PC-3 (cell line): Measurements from ENCODE around the gene PHF2. TPM values are rescaled to one million over a fixed set of nuclear protein-coding genes. Genes with fewer than 3 reads are reported as not detected.

ENCODE experiments used
- ATAC-seq: fragments of 200-7000 bp; cut with Tn5 transposase; 2 replicates; pipeline ENCODE4 v1.9.1; 2020; ENCODE audit warnings: mild to moderate bottlenecking, moderate library complexity
- BruUV-seq: library from RNA; stranded (reverse); fragments of 400-500 nt; replicated peaks from 2 replicates; lab custom pipeline; 2021; lab: Mats Ljungman, UMichigan
- CTCF ChIA-PET: fragments of 300-600 bp; sonication (Branson Sonifier 250); formaldehyde crosslinking; loops from one replicate; lab custom pipeline; 2022; ENCODE audit warnings: antibody characterized with exemption; lab: Charles Lee
- POLR2A ChIA-PET: fragments of 300-600 bp; sonication (Branson Sonifier 250); formaldehyde crosslinking; loops from one replicate; lab custom pipeline; 2022; ENCODE audit warnings: antibody characterized with exemption; ENCODE audit not compliant: unreplicated experiment; lab: Charles Lee
- DNase-seq: peaks from one replicate; pipeline ENCODE4 v3.0.0-alpha.2; 2015
- H2AFZ ChIP-seq: fragments of 300-600 bp; sonication (generic); 2 replicates; pipeline ENCODE4 v1.6.0; 2016; ENCODE audit warnings: antibody characterized with exemption, low read length
- H3F3A ChIP-seq: fragments of 300-600 bp; sonication (generic); one replicate; pipeline ENCODE4 v1.6.0; 2017; ENCODE audit warnings: antibody characterized with exemption, low read length, control low read depth, mild to moderate bottlenecking; ENCODE audit not compliant: unreplicated experiment
- H3K27ac ChIP-seq: fragments of 300-600 bp; sonication (generic); 2 replicates; pipeline ENCODE4 v1.5.1; 2016; ENCODE audit warnings: mild to moderate bottlenecking, low read length
- H3K27me3 ChIP-seq: fragments of 300-600 bp; sonication (generic); 2 replicates; pipeline ENCODE4 v1.6.1; 2016; ENCODE audit warnings: low read length, mixed read lengths
- H3K36me3 ChIP-seq: fragments of 300-600 bp; sonication (generic); 2 replicates; pipeline ENCODE4 v1.6.1; 2016; ENCODE audit warnings: low read depth, mixed run types, low read length, mixed read lengths
- H3K4me1 ChIP-seq: fragments of 300-600 bp; sonication (generic); 2 replicates; pipeline ENCODE4 v1.5.1; 2016; ENCODE audit warnings: low read length; ENCODE audit not compliant: insufficient read depth
- H3K4me2 ChIP-seq: fragments of 300-600 bp; sonication (generic); 2 replicates; pipeline ENCODE4 v1.6.0; 2016; ENCODE audit warnings: low read length
- H3K4me3 ChIP-seq: fragments of 300-600 bp; sonication (generic); 2 replicates; pipeline ENCODE4 v1.5.1; 2016; ENCODE audit warnings: mild to moderate bottlenecking, low read length, mixed read lengths
- H3K79me2 ChIP-seq: fragments of 300-600 bp; sonication (generic); 2 replicates; pipeline ENCODE4 v1.6.1; 2017; ENCODE audit warnings: low read length, mixed read lengths
- H3K9ac ChIP-seq: fragments of 300-600 bp; sonication (generic); 2 replicates; pipeline ENCODE4 v1.6.0; 2016; ENCODE audit warnings: mild to moderate bottlenecking, low read length
- H3K9me2 ChIP-seq: fragments of 300-600 bp; sonication (generic); replicated peaks from 2 replicates; pipeline ENCODE4 v1.6.1; 2016; ENCODE audit warnings: mixed run types, low read length, mixed read lengths
- H3K9me3 ChIP-seq: fragments of 300-600 bp; sonication (generic); 2 replicates; pipeline ENCODE4 v1.6.1; 2016; ENCODE audit warnings: low read length, mixed read lengths
- H4K20me1 ChIP-seq: fragments of 300-600 bp; sonication (generic); 2 replicates; pipeline ENCODE4 v1.6.1; 2016; ENCODE audit warnings: low read length, mixed read lengths
- EZH2 ChIP-seq: fragments of 300-600 bp; sonication (generic); IDR thresholded peaks from one replicate; pipeline ENCODE4 v1.6.1; 2017; ENCODE audit warnings: antibody characterized with exemption, mild to moderate bottlenecking, low read length; ENCODE audit not compliant: unreplicated experiment
- EZH2phosphoT487 ChIP-seq: fragments of 300-600 bp; sonication (generic); IDR thresholded peaks from 2 replicates; pipeline ENCODE4 v1.6.1; 2018; ENCODE audit warnings: mild to moderate bottlenecking, antibody characterized with exemption, low read length, borderline replicate concordance
- intact Hi-C: fragments of 100-400 bp; cut with micrococcal nuclease; formaldehyde crosslinking; loops from 2 replicates; pipeline ENCODE4 v1.9.0; 2023
- total RNA-seq: library from RNA; depleted of rRNA; stranded (reverse); fragments of >200 nt; gene quantifications from 2 replicates; pipeline ENCODE4 v1.2.3, GENCODE V29; 2014
- TF ChIP-seq, protein P1 (sequence below): fragments of 300-600 bp; sonication (generic); conservative IDR thresholded peaks from 2 replicates; pipeline ENCODE4 v1.5.1; 2017; ENCODE audit warnings: antibody characterized with exemption, low read depth, mild to moderate bottlenecking, low read length

Gene PHF2
- total RNA-seq, 1 experiment from 2014 or later, result 10.6 TPM

DNA sequence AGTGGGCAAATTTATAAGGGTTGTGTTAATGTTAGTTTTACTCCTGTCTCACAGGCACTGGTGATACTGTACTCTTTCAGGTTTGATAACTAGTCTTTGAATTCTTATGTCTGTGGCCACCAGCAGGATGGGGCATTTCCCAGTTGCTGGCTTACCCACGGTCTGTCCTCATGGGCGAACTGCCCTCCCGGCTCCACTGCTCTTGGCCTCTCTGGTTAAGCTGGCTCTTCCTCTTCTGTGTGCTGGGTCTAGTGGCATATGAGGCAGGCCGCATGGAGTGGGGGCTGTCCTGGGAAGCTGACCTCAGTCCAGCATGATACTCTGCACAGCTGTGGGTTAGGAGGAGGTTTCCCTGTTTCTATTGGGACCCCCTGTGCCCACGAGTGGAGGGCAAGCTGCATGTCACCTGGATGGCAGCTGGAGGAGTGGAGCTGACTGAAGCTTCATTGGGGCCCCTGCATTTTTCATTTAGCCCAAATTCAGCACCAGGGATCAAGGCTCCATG lies 19.5 kb downstream of the PHF2 start:
- intact Hi-C loops, result no loop called here
- Histone ChIP-seq H3K4me1 (no peaks in the 10 kb centered on the region), H3K9ac (no peak overlapping the region), H3K4me3 (no peak overlapping the region), H4K20me1 (no peaks in the 10 kb centered on the region), H3F3A (no peaks in the 10 kb centered on the region), H3K36me3 (no peaks in the 10 kb centered on the region), H3K9me2 (no peaks in the 10 kb centered on the region), H3K27me3 (no peaks in the 10 kb centered on the region), H3K4me2 (no peak overlapping the region), H3K27ac (no peak overlapping the region), H3K9me3 (no peaks in the 10 kb centered on the region), H2AFZ (no peak overlapping the region), H3K79me2 (0 out of 2 replicates have a peak, but pooled peaks cover 3% of the 10 kb centered on the region)
- TF ChIP-seq, protein P1, sequence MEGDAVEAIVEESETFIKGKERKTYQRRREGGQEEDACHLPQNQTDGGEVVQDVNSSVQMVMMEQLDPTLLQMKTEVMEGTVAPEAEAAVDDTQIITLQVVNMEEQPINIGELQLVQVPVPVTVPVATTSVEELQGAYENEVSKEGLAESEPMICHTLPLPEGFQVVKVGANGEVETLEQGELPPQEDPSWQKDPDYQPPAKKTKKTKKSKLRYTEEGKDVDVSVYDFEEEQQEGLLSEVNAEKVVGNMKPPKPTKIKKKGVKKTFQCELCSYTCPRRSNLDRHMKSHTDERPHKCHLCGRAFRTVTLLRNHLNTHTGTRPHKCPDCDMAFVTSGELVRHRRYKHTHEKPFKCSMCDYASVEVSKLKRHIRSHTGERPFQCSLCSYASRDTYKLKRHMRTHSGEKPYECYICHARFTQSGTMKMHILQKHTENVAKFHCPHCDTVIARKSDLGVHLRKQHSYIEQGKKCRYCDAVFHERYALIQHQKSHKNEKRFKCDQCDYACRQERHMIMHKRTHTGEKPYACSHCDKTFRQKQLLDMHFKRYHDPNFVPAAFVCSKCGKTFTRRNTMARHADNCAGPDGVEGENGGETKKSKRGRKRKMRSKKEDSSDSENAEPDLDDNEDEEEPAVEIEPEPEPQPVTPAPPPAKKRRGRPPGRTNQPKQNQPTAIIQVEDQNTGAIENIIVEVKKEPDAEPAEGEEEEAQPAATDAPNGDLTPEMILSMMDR, result no peak
- TF ChIP-seq EZH2 (no peak), EZH2phosphoT487 (no peak)
- POLR2A ChIA-PET, result interaction anchor here (0.6 kb wide), 1 partner anchor 321 kb away, joined by 4 read pairs; no protein-coding TSS in a partner anchor
- ATAC-seq (no peak), DNase-seq (no peak)
- BruUV-seq, result no TSS peak
- CTCF ChIA-PET, result no interaction called here

DNA sequence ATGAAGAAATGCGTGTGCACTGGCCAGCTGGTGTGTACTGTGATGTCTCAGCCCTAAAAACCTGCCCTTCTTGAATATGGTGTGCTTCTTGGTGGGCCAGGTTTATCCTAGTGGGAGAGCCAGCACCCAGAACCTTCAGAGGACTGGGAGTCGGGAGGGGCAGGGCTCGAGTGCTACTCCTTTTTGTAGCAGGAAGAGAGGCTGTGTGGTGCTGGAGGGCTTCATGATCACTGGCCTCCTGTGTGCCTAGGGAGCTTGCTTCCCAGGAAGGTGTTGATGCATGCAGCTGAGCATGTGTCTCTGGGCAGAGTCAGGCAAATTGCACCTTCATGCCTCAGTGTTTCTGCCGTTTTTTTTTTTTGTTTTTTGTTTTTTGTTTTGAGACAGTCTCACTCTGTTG lies 20.0 kb downstream of the PHF2 start:
- no peak overlapping the region for H2AFZ ChIP-seq
- BruUV-seq, result no TSS peak

More for the DNA sequence above, 20.0 kb downstream of the PHF2 start:
- Histone ChIP-seq H3K27me3 (no peaks in the 10 kb centered on the region), H3K79me2 (0 out of 2 replicates have a peak, but pooled peaks cover 3% of the 10 kb centered on the region), H3K27ac (no peak overlapping the region), H3K4me2 (no peak overlapping the region), H4K20me1 (no peaks in the 10 kb centered on the region), H3K4me1 (no peaks in the 10 kb centered on the region), H3F3A (no peaks in the 10 kb centered on the region), H3K9ac (no peak overlapping the region), H3K9me2 (no peaks in the 10 kb centered on the region), H3K36me3 (no peaks in the 10 kb centered on the region), H3K4me3 (no peak overlapping the region), H3K9me3 (no peaks in the 10 kb centered on the region)
- ChIA-PET CTCF (no interaction called here), POLR2A (interaction anchor here (0.6 kb wide), 1 partner anchor 322 kb away, joined by 4 read pairs; no protein-coding TSS in a partner anchor)
- ATAC-seq, result no peak
- TF ChIP-seq, protein P1, result no peak
- TF ChIP-seq EZH2phosphoT487, result no peak
- no peak for TF ChIP-seq EZH2
- intact Hi-C loops, result no loop called here
- no peak for DNase-seq
